OCI-LY3 (cell line): ENCODE data around the gene HDGFL2.

ENCODE experiments used
- CTCF ChIP-seq: fragments of 200-600, 300-600 bp; sonication (generic); IDR thresholded peaks from 2 replicates; pipeline ENCODE4 v1.5.1; 2014; ENCODE audit warnings: antibody characterized with exemption, low read length, low read depth
- EZH2phosphoT487 ChIP-seq: fragments of 200-600 bp; shearing (Covaris generic); IDR thresholded peaks from 2 replicates; pipeline ENCODE4 v1.6.1; 2018; ENCODE audit warnings: antibody characterized with exemption, mixed run types, low read depth

GRCh38 chr19:4498694-4499093 is 26.6 kb downstream of the HDGFL2 start:
- no peak for TF ChIP-seq CTCF
- no peak for TF ChIP-seq EZH2phosphoT487
